Activated CD4-positive, CD25-positive, alpha-beta regulatory T cell (primary cell): ENCODE data around the gene OGG1.
A peak's percentile ranks its signal among the peaks of the same experiment; 100 is the strongest.
"Not testable (repeated sequence)": the region's sequence is repeated elsewhere in the genome, so short reads cannot be mapped to it uniquely, and the experiment has no call there.

Source experiments
- DNase-seq, 4 experiments: peaks; one replicate each; lab custom pipeline; 2025; lab: John Stamatoyannopoulos, UW

Gene OGG1

GRCh38 chr3:9765865-9766264, 16.1 kb downstream of the OGG1 start:
- DNase-seq = no peak

GRCh38 chr3:9767418-9767817, 17.7 kb downstream of the OGG1 start:
- DNase-seq = no peak

GRCh38 chr3:9768141-9768775, 18.5 kb downstream of the OGG1 start:
- DNase-seq = no peak

GRCh38 chr3:9769012-9769411, 19.3 kb downstream of the OGG1 start:
- DNase-seq = no peak

- peak; percentile 18 to 41 (median 22) for DNase-seq
Measured at GRCh38 chr3:9769426-9770275, 19.9 kb downstream of the OGG1 start, which contains the start of gene CAMK1. TSS of gene CAMK1 (minus strand) at chr3:9769947. CDS start at chr3:9767749, 2,198 bp downstream.

GRCh38 chr3:9770276-9770812, 20.6 kb downstream of the OGG1 start:
- DNase-seq = no peak

GRCh38 chr3:9771007-9771406, 21.3 kb downstream of the OGG1 start:
- not testable (repeated sequence) for DNase-seq

- no peak for DNase-seq
Measured at GRCh38 chr3:9776896-9777693, 27.3 kb downstream of the OGG1 start.

- no peak for DNase-seq
Measured at GRCh38 chr3:9777694-9778021, 27.9 kb downstream of the OGG1 start.

GRCh38 chr3:9778143-9779074, 28.7 kb downstream of the OGG1 start:
- DNase-seq = peak in 1 of 4 experiments; percentile 19

GRCh38 chr3:9779075-9779593, 29.4 kb downstream of the OGG1 start:
- DNase-seq = no peak

- no peak for DNase-seq
Measured at GRCh38 chr3:9779721-9780457, 30.1 kb downstream of the OGG1 start.

- DNase-seq = no peak
Measured at GRCh38 chr3:9780458-9780812, 30.7 kb downstream of the OGG1 start.

- DNase-seq = no peak
Measured at GRCh38 chr3:9780910-9781309, 31.2 kb downstream of the OGG1 start.

- DNase-seq = no peak
Measured at GRCh38 chr3:9781551-9781950, 31.8 kb downstream of the OGG1 start.

GRCh38 chr3:9781978-9782603, 32.3 kb downstream of the OGG1 start:
- DNase-seq = no peak

GRCh38 chr3:9782770-9783169, 33.0 kb downstream of the OGG1 start:
- DNase-seq = no peak

GRCh38 chr3:9783954-9784353, 34.2 kb downstream of the OGG1 start:
- no peak for DNase-seq

- no peak for DNase-seq
Measured at GRCh38 chr3:9784965-9785364, 35.2 kb downstream of the OGG1 start.

- no peak for DNase-seq
Measured at GRCh38 chr3:9785602-9786001, 35.9 kb downstream of the OGG1 start.
